HK-2 (cell line): ENCODE results near the gene C1orf174.
"Not testable (repeated sequence)": the region's sequence is repeated elsewhere in the genome, so short reads cannot be mapped to it uniquely, and the experiment has no call there.

ENCODE experiments used
- DNase-seq: peaks from one replicate; pipeline ENCODE4 v3.0.0-alpha.2; 2018; ENCODE audit not compliant: unreplicated experiment

C1orf174 gene

GRCh38 chr1:3925762-3926161 is 25.7 kb upstream of the C1orf174 start:
- DNase-seq: no peak

- no peak for DNase-seq
These were observed 25.2 kb upstream of the C1orf174 start for GRCh38 chr1:3925256-3925655.

- no peak for DNase-seq
These were observed 24.8 kb upstream of the C1orf174 start for GRCh38 chr1:3924825-3925220.

GRCh38 chr1:3924186-3924824 is 24.2 kb upstream of the C1orf174 start:
- no peak for DNase-seq

- DNase-seq: no peak
These were observed 23.5 kb upstream of the C1orf174 start for GRCh38 chr1:3923378-3924185.

GRCh38 chr1:3922851-3923250 is 22.8 kb upstream of the C1orf174 start:
- no peak for DNase-seq

GRCh38 chr1:3922201-3922725 is 22.2 kb upstream of the C1orf174 start:
- DNase-seq: no peak

- no peak for DNase-seq
These were observed 21.7 kb upstream of the C1orf174 start for GRCh38 chr1:3921765-3922164.

- DNase-seq: no peak
These were observed 19.6 kb upstream of the C1orf174 start for GRCh38 chr1:3919706-3920105.

GRCh38 chr1:3918966-3919611 is 19.0 kb upstream of the C1orf174 start:
- no peak for DNase-seq

GRCh38 chr1:3918359-3918758 is 18.3 kb upstream of the C1orf174 start:
- not testable (repeated sequence) for DNase-seq

GRCh38 chr1:3917761-3918160 is 17.7 kb upstream of the C1orf174 start:
- DNase-seq: no peak

GRCh38 chr1:3915551-3916121 is 15.6 kb upstream of the C1orf174 start:
- no peak for DNase-seq

- DNase-seq: no peak
These were observed 14.8 kb upstream of the C1orf174 start for GRCh38 chr1:3914911-3915310.

GRCh38 chr1:3914331-3914851 is 14.3 kb upstream of the C1orf174 start:
- DNase-seq: no peak

- DNase-seq: no peak
These were observed 13.0 kb upstream of the C1orf174 start for GRCh38 chr1:3912809-3913685.

GRCh38 chr1:3911981-3912808 is 12.1 kb upstream of the C1orf174 start:
- DNase-seq: no peak

- peak; percentile 79 for DNase-seq
These were observed 11.1 kb upstream of the C1orf174 start for GRCh38 chr1:3910857-3911845.
